ENCODE results near the gene PARP8. TPM values are rescaled to one million over a fixed set of nuclear protein-coding genes. Genes with fewer than 3 reads are reported as not detected.
A peak's percentile ranks its signal among the peaks of the same experiment; 100 is the strongest.
"Not testable (repeated sequence)": the region's sequence is repeated elsewhere in the genome, so short reads cannot be mapped to it uniquely, and the experiment has no call there.

PARP8 gene
- total RNA-seq (100 to 1,000 TPM; 149 to 162 TPM), polyA plus RNA-seq (10 to 100 TPM; 61.9 to 87.2 (median 67.0) TPM), total RNA-seq (63.7 to 343 (median 165) reads per million in 6 experiments)

- peak within 1 kb of the TSS; percentile 97 to 100 (median 99) for H3K27ac Mint-ChIP-seq
- DNase-seq = peak; percentile 26 to 70 (median 52)
- POLR2A ChIA-PET = interaction anchor here (0.6 to 4.1 kb wide), 16 partner anchors 32 to 225 kb away, joined by 3 to 41 read pairs (median 5); partner anchors contain the start of gene EMB
These were observed at the start of gene PARP8 for GRCh38 chr5:50666261-50667022. TSS of gene PARP8 (plus strand) at chr5:50666637. CDS start at chr5:50667096, 459 bp downstream.

GRCh38 chr5:50623666-50624065 is 42.8 kb upstream of the PARP8 start:
- peaks cover 8 to 20% (median 12%) of the 10 kb centered on the region in 4 donors for H3K4me1 Mint-ChIP-seq
- no peak overlapping the region for H3K27ac Mint-ChIP-seq
- DNase-seq (no peak), ATAC-seq (no peak)
- no peak overlapping the region for H3K4me3 Mint-ChIP-seq
- H3K27me3 Mint-ChIP-seq = no peaks in the 10 kb centered on the region
- POLR2A ChIA-PET = interaction anchor here (1.2 kb wide), 1 partner anchor 43 kb away, joined by 4 read pairs; no protein-coding TSS in a partner anchor
- peaks cover 0 to 6% (median 4%) of the 10 kb centered on the region in 3 donors for H3K36me3 Mint-ChIP-seq
- peaks cover 0 to 21% (median 7%) of the 10 kb centered on the region in 9 donors for H3K9me3 Mint-ChIP-seq

More at GRCh38 chr5:50666261-50667022, at the start of gene PARP8:
- Mint-ChIP-seq H3K4me1 (peaks cover 26 to 69% (median 56%) of the 10 kb centered on the region in 4 donors), H3K27me3 (peaks cover 0 to 1% (median 0%) of the 10 kb centered on the region in 5 donors), H3K36me3 (peaks cover 2 to 12% (median 4%) of the 10 kb centered on the region in 3 donors), H3K4me3 (peak within 1 kb of the TSS; percentile 93 to 100 (median 98)), H3K9me3 (peaks cover 0 to 2% (median 0%) of the 10 kb centered on the region in 9 donors)
- peak; percentile 36 to 45 for ATAC-seq

GRCh38 chr5:50634866-50635265 is 31.6 kb upstream of the PARP8 start:
- POLR2A ChIA-PET = interaction anchor here (1.2 to 2.2 kb wide), 3 partner anchors 9 to 33 kb away, joined by 4 to 10 read pairs (median 5); no protein-coding TSS in a partner anchor
- peak overlapping the region; percentile 78 to 95 (median 88) for H3K27ac Mint-ChIP-seq
- H3K27me3 Mint-ChIP-seq, ATAC-seq: not testable (repeated sequence)
- peak in 8 of 10 donors; percentile 15 to 74 (median 50) for DNase-seq
- peaks cover 16 to 75% (median 68%) of the 10 kb centered on the region in 4 donors for H3K4me1 Mint-ChIP-seq
- H3K36me3 Mint-ChIP-seq = peaks cover 0 to 12% (median 3%) of the 10 kb centered on the region in 3 donors
- peak overlapping the region; percentile 31 to 86 (median 64) for H3K4me3 Mint-ChIP-seq
- H3K9me3 Mint-ChIP-seq = peaks cover 0 to 12% (median 3%) of the 10 kb centered on the region in 9 donors

- H3K36me3 Mint-ChIP-seq, DNase-seq, POLR2A ChIA-PET, H3K27me3 Mint-ChIP-seq, ATAC-seq: not testable (repeated sequence)
- Mint-ChIP-seq H3K9me3 (peaks cover 0 to 11% (median 5%) of the 10 kb centered on the region in 9 donors), H3K4me3 (peak overlapping the region in 9 of 10 donors; percentile 8 to 75 (median 51)), H3K27ac (peak overlapping the region; percentile 24 to 88 (median 75)), H3K4me1 (peaks cover 15 to 70% (median 53%) of the 10 kb centered on the region in 4 donors)
These were observed 28.9 kb upstream of the PARP8 start for GRCh38 chr5:50637576-50637975.

GRCh38 chr5:50646591-50646990 is 19.8 kb upstream of the PARP8 start:
- no peaks in the 10 kb centered on the region for H3K27me3 Mint-ChIP-seq
- ATAC-seq = no peak
- POLR2A ChIA-PET = no interaction called here

GRCh38 chr5:50647726-50648125 is 18.7 kb upstream of the PARP8 start:
- H3K27ac Mint-ChIP-seq = peak overlapping the region in 9 of 10 donors; percentile 17 to 86 (median 41)

More at GRCh38 chr5:50646591-50646990, 19.8 kb upstream of the PARP8 start:
- Mint-ChIP-seq H3K27ac (peak overlapping the region in 2 of 10 donors; percentile 8 to 12), H3K9me3 (peaks cover 0 to 12% (median 5%) of the 10 kb centered on the region in 9 donors), H3K36me3 (peaks cover 0 to 7% (median 3%) of the 10 kb centered on the region in 3 donors), H3K4me3 (no peak overlapping the region), H3K4me1 (peaks cover 22 to 43% (median 32%) of the 10 kb centered on the region in 4 donors)
- no peak for DNase-seq

GRCh38 chr5:50653946-50654345 is 12.5 kb upstream of the PARP8 start:
- POLR2A ChIA-PET = no interaction called here
- peak overlapping the region in 3 of 10 donors; percentile 46 to 58 (median 47) for H3K4me3 Mint-ChIP-seq
- ATAC-seq = peak in 1 of 2 donors; percentile 39
- no peaks in the 10 kb centered on the region for H3K27me3 Mint-ChIP-seq
- H3K36me3 Mint-ChIP-seq = no peaks in the 10 kb centered on the region
- H3K4me1 Mint-ChIP-seq = peaks cover 16 to 40% (median 35%) of the 10 kb centered on the region in 4 donors
- DNase-seq = peak in 1 of 10 donors; percentile 22
- H3K9me3 Mint-ChIP-seq = no peaks in the 10 kb centered on the region
- peak overlapping the region in 5 of 10 donors; percentile 2 to 72 (median 39) for H3K27ac Mint-ChIP-seq

More at GRCh38 chr5:50647726-50648125, 18.7 kb upstream of the PARP8 start:
- ATAC-seq (no peak), DNase-seq (no peak)
- no peaks in the 10 kb centered on the region for H3K27me3 Mint-ChIP-seq
- peak overlapping the region in 2 of 10 donors; percentile 17 to 22 for H3K4me3 Mint-ChIP-seq
- H3K4me1 Mint-ChIP-seq = peaks cover 19 to 38% (median 30%) of the 10 kb centered on the region in 4 donors
- peaks cover 0 to 2% (median 0%) of the 10 kb centered on the region in 3 donors for H3K36me3 Mint-ChIP-seq
- H3K9me3 Mint-ChIP-seq = peaks cover 0 to 4% (median 2%) of the 10 kb centered on the region in 9 donors
- POLR2A ChIA-PET = no interaction called here

- POLR2A ChIA-PET = no interaction called here
- H3K27ac Mint-ChIP-seq = peak overlapping the region in 7 of 10 donors; percentile 2 to 73 (median 35)
- H3K4me3 Mint-ChIP-seq = peak overlapping the region in 1 of 10 donors; percentile 34
- peaks cover 0 to under 1% (median 0%) of the 10 kb centered on the region in 3 donors for H3K36me3 Mint-ChIP-seq
- no peaks in the 10 kb centered on the region for H3K27me3 Mint-ChIP-seq
- peaks cover 0 to 2% (median 0%) of the 10 kb centered on the region in 9 donors for H3K9me3 Mint-ChIP-seq
- peaks cover 15 to 35% (median 30%) of the 10 kb centered on the region in 4 donors for H3K4me1 Mint-ChIP-seq
- DNase-seq = no peak
- ATAC-seq = no peak
These were observed 11.2 kb upstream of the PARP8 start for GRCh38 chr5:50655067-50655809.

- POLR2A ChIA-PET = no interaction called here
- peaks cover 0 to 2% (median 0%) of the 10 kb centered on the region in 3 donors for H3K36me3 Mint-ChIP-seq
- no peaks in the 10 kb centered on the region for H3K27me3 Mint-ChIP-seq
- H3K9me3 Mint-ChIP-seq = peaks cover 0 to 4% (median 0%) of the 10 kb centered on the region in 9 donors
- DNase-seq (no peak), ATAC-seq (no peak)
- no peak overlapping the region for H3K4me3 Mint-ChIP-seq
- H3K27ac Mint-ChIP-seq = peak overlapping the region in 3 of 10 donors; percentile 8 to 73 (median 35)
- peaks cover 16 to 35% (median 30%) of the 10 kb centered on the region in 4 donors for H3K4me1 Mint-ChIP-seq
These were observed 10.6 kb upstream of the PARP8 start for GRCh38 chr5:50655810-50656205.

GRCh38 chr5:50657044-50657443 is 9.4 kb upstream of the PARP8 start:
- Mint-ChIP-seq H3K27ac (peak overlapping the region in 2 of 10 donors; percentile 31 to 34), H3K9me3 (peaks cover 0 to 4% (median 0%) of the 10 kb centered on the region in 9 donors), H3K27me3 (no peaks in the 10 kb centered on the region), H3K4me3 (no peak overlapping the region), H3K4me1 (peaks cover 16 to 35% (median 30%) of the 10 kb centered on the region in 4 donors), H3K36me3 (peaks cover 0 to 2% (median 0%) of the 10 kb centered on the region in 3 donors)
- no peak for ATAC-seq
- DNase-seq = no peak
- POLR2A ChIA-PET = no interaction called here

GRCh38 chr5:50658246-50658645 is 8.2 kb upstream of the PARP8 start:
- peaks cover 0 to 2% (median 0%) of the 10 kb centered on the region in 3 donors for H3K36me3 Mint-ChIP-seq

More at GRCh38 chr5:50658246-50658645, 8.2 kb upstream of the PARP8 start:
- Mint-ChIP-seq H3K27ac (peak overlapping the region in 1 of 10 donors; percentile 58), H3K9me3 (peaks cover 0 to 4% (median 0%) of the 10 kb centered on the region in 9 donors), H3K27me3 (no peaks in the 10 kb centered on the region), H3K4me1 (peaks cover 16 to 39% (median 36%) of the 10 kb centered on the region in 4 donors), H3K4me3 (no peak overlapping the region)
- POLR2A ChIA-PET = interaction anchor here (0.8 kb wide), 1 partner anchor 66 kb away, joined by 3 read pairs; no protein-coding TSS in a partner anchor
- DNase-seq (no peak), ATAC-seq (no peak)

Data from naive thymus-derived CD8-positive, alpha-beta T cell (primary cell).